Brain microvascular endothelial cell (primary cell): ENCODE measurements around the gene CALD1.
A peak's percentile ranks its signal among the peaks of the same experiment; 100 is the strongest.

Experiments used
- DNase-seq: peaks from one replicate; pipeline ENCODE4 v3.0.0-alpha.2; 2020
- H3K27ac ChIP-seq: fragments of 250-450 bp; sonication (Bioruptor Pico); 2 replicates; pipeline ENCODE4 v1.5.1; 2020; ENCODE audit warnings: mild to moderate bottlenecking, moderate library complexity
- H3K27me3 ChIP-seq: fragments of 250-450 bp; sonication (Bioruptor Pico); replicated peaks from 2 replicates; pipeline ENCODE4 v1.5.1; 2020; ENCODE audit warnings: mild to moderate bottlenecking
- H3K36me3 ChIP-seq: fragments of 250-450 bp; sonication (Bioruptor Pico); replicated peaks from 2 replicates; pipeline ENCODE4 v1.5.1; 2020; ENCODE audit warnings: mild to moderate bottlenecking
- H3K4me3 ChIP-seq: 2 replicates; pipeline ENCODE4 v1.5.1; 2011; ENCODE audit warnings: low read depth, mild to moderate bottlenecking, control low read depth, low read length, moderate library complexity
- CTCF ChIP-seq: IDR thresholded peaks from 2 replicates; pipeline ENCODE4 v1.5.1; 2011; ENCODE audit warnings: low read depth, mild to moderate bottlenecking, moderate library complexity, low read length, control low read depth, inconsistent platforms; ENCODE audit errors: missing control alignments
- in situ Hi-C: cut with HindIII; loops from 2 replicates; pipeline ENCODE4 v1.10.0; 2017; ENCODE audit warnings: low sequenced_read_pairs, low pct_ligation_motif_present

Gene CALD1

GRCh38 chr7:134890246-134891240 is 111.1 kb downstream of the CALD1 start:
- Histone ChIP-seq H3K36me3 (peaks cover 13% of the 10 kb centered on the region), H3K27ac (peak overlapping the region; percentile 76), H3K27me3 (no peaks in the 10 kb centered on the region), H3K4me3 (peak overlapping the region; percentile 65)
- TF ChIP-seq CTCF: no peak
- in situ Hi-C loops: no loop called here
- peak; percentile 73 for DNase-seq

GRCh38 chr7:134891262-134891695 is 111.8 kb downstream of the CALD1 start:
- peak; percentile 86 for DNase-seq
- in situ Hi-C loops: no loop called here
- H3K27ac ChIP-seq: peak overlapping the region; percentile 76
- peak overlapping the region; percentile 65 for H3K4me3 ChIP-seq
- no peaks in the 10 kb centered on the region for H3K27me3 ChIP-seq
- peaks cover 18% of the 10 kb centered on the region for H3K36me3 ChIP-seq
- TF ChIP-seq CTCF: no peak

GRCh38 chr7:134891696-134892678 is 112.6 kb downstream of the CALD1 start:
- no peak for DNase-seq
- Histone ChIP-seq H3K27me3 (no peaks in the 10 kb centered on the region), H3K36me3 (peaks cover 21% of the 10 kb centered on the region), H3K27ac (peak overlapping the region; percentile 76), H3K4me3 (peak overlapping the region; percentile 65)
- in situ Hi-C loops: no loop called here
- no peak for TF ChIP-seq CTCF

GRCh38 chr7:134892963-134893362 is 113.5 kb downstream of the CALD1 start:
- DNase-seq: no peak
- peaks cover 21% of the 10 kb centered on the region for H3K36me3 ChIP-seq
- peak overlapping the region; percentile 65 for H3K4me3 ChIP-seq
- no peaks in the 10 kb centered on the region for H3K27me3 ChIP-seq
- in situ Hi-C loops: no loop called here
- no peak overlapping the region for H3K27ac ChIP-seq
- TF ChIP-seq CTCF: no peak

- no peak for TF ChIP-seq CTCF
- in situ Hi-C loops: no loop called here
- Histone ChIP-seq H3K36me3 (peaks cover 21% of the 10 kb centered on the region), H3K27ac (no peak overlapping the region), H3K27me3 (no peaks in the 10 kb centered on the region), H3K4me3 (no peak overlapping the region)
- no peak for DNase-seq
Measured at GRCh38 chr7:134893920-134894319, 114.5 kb downstream of the CALD1 start.
